ENCODE results near the gene PRRT3. TPM values are rescaled to one million over a fixed set of nuclear protein-coding genes. Genes with fewer than 3 reads are reported as not detected.

PRRT3 gene
- total RNA-seq, 1 experiment from 2014 or later, result 19.5 TPM

GRCh38 chr3:9978710-9979305 lies 26.6 kb upstream of the PRRT3 start:
- no peak overlapping the region for H3K14ac ChIP-seq (ENCODE audit: insufficient read depth, low read length)
- H3K4me3 Mint-ChIP-seq, result no peak overlapping the region
- no peaks in the 10 kb centered on the region for H4K20me1 ChIP-seq (ENCODE audit: control insufficient read depth, insufficient read depth, insufficient read length)
- no CpG with 5 or more reads among the region's 8 CpGs for WGBS (ENCODE audit: extremely low coverage, insufficient read length, low lambda C conversion rate)
- no peak overlapping the region for H3K18ac ChIP-seq (ENCODE audit: insufficient read length, low read depth, low read length)
- no peak overlapping the region for H3K4ac ChIP-seq (ENCODE audit: low read depth, low read length)
- no peak overlapping the region for H2AFZ ChIP-seq (ENCODE audit: low read length)
- H3K9me3 ChIP-seq (ENCODE audit: control insufficient read depth, low read depth, low read length), result no peaks in the 10 kb centered on the region
- TF ChIP-seq, protein P1, sequence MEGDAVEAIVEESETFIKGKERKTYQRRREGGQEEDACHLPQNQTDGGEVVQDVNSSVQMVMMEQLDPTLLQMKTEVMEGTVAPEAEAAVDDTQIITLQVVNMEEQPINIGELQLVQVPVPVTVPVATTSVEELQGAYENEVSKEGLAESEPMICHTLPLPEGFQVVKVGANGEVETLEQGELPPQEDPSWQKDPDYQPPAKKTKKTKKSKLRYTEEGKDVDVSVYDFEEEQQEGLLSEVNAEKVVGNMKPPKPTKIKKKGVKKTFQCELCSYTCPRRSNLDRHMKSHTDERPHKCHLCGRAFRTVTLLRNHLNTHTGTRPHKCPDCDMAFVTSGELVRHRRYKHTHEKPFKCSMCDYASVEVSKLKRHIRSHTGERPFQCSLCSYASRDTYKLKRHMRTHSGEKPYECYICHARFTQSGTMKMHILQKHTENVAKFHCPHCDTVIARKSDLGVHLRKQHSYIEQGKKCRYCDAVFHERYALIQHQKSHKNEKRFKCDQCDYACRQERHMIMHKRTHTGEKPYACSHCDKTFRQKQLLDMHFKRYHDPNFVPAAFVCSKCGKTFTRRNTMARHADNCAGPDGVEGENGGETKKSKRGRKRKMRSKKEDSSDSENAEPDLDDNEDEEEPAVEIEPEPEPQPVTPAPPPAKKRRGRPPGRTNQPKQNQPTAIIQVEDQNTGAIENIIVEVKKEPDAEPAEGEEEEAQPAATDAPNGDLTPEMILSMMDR (conservative IDR thresholded peaks at IDR 0.05), result no peak
- H3K36me3 Mint-ChIP-seq (ENCODE audit: insufficient read depth in 1 of 3, low read depth in 3 of 3), result peaks cover 9 to 42% (median 42%) of the 10 kb centered on the region in 3 experiments; a peak in 6 of 7 replicates
- H2BK12ac ChIP-seq (ENCODE audit: insufficient read length, low read depth, low read length), result no peak overlapping the region
- no peaks in the 10 kb centered on the region for H3K23me2 ChIP-seq (ENCODE audit: insufficient read length, low read depth, low read length, poor library complexity, severe bottlenecking)
- H3K9ac ChIP-seq (ENCODE audit: extremely low read depth, insufficient read length, low read length), result no peak overlapping the region
- H2AK5ac ChIP-seq (ENCODE audit: insufficient read length, low read length), result no peak overlapping the region
- H4K8ac ChIP-seq (replicated peaks; ENCODE audit: insufficient read length, low read depth, low read length), result no peak overlapping the region
- no peaks in the 10 kb centered on the region for H3K27me3 Mint-ChIP-seq (ENCODE audit: low read depth)
- H3K4me1 Mint-ChIP-seq, result no peaks in the 10 kb centered on the region
- H2BK20ac ChIP-seq (ENCODE audit: low read depth, low read length, poor library complexity, severe bottlenecking), result no peak overlapping the region
- no peak overlapping the region for H4K5ac ChIP-seq (ENCODE audit: insufficient read length, low read depth, low read length)
- H3K9me3 Mint-ChIP-seq, result no peaks in the 10 kb centered on the region
- no peak overlapping the region for H2BK5ac ChIP-seq (ENCODE audit: insufficient read length, low read length)
- H3K23ac ChIP-seq (ENCODE audit: insufficient read length, low read depth, low read length), result no peak overlapping the region
- no peak overlapping the region for H3K27ac ChIP-seq (ENCODE audit: insufficient read length, low read depth, low read length)
- no peak overlapping the region for H4K91ac ChIP-seq (ENCODE audit: insufficient read length, low read depth, low read length)
- H3T11ph ChIP-seq (ENCODE audit: low read length), result no peak overlapping the region
- H3K27ac Mint-ChIP-seq, result peak overlapping the region in 1 of 3 experiments; percentile 73; a peak in 2 of 7 replicates
- H3K79me2 ChIP-seq (ENCODE audit: insufficient read depth, low read length), result no peaks in the 10 kb centered on the region
- H2BK120ac ChIP-seq (ENCODE audit: low read depth, low read length, poor library complexity, severe bottlenecking), result no peak overlapping the region
- no peak for DNase-seq
- no peak overlapping the region for H3K56ac ChIP-seq (ENCODE audit: insufficient read length, low read depth, low read length)
- H3K4me2 ChIP-seq (ENCODE audit: insufficient read depth, insufficient read length, low read length), result no peak overlapping the region
- no peaks in the 10 kb centered on the region for H3K79me1 ChIP-seq (ENCODE audit: insufficient read depth, low read depth, low read length, poor library complexity, severe bottlenecking)
- no peaks in the 10 kb centered on the region for H3K27me3 ChIP-seq (ENCODE audit: insufficient read depth, low read length)
- no peak overlapping the region for H2BK15ac ChIP-seq (ENCODE audit: low read depth, low read length)
- no peaks in the 10 kb centered on the region for H3K4me1 ChIP-seq (ENCODE audit: insufficient read depth, low read length)

Data from H9 (cell line).